HCEC 1CT (cell line): ENCODE results near the gene ISCU.
"Not testable (repeated sequence)": the region's sequence is repeated elsewhere in the genome, so short reads cannot be mapped to it uniquely, and the experiment has no call there.

Experiments
- DNase-seq: peaks from one replicate; pipeline ENCODE4 v3.0.0-alpha.2; 2017

ISCU gene

GRCh38 chr12:108605690-108606406, 43.5 kb downstream of the ISCU start:
- DNase-seq = no peak

GRCh38 chr12:108606492-108606891, 44.1 kb downstream of the ISCU start:
- DNase-seq = no peak

- DNase-seq = no peak
Measured at GRCh38 chr12:108607981-108608600, 45.7 kb downstream of the ISCU start.

GRCh38 chr12:108608616-108609015, 46.2 kb downstream of the ISCU start:
- no peak for DNase-seq

GRCh38 chr12:108609537-108610335, 47.3 kb downstream of the ISCU start:
- peak; percentile 94 for DNase-seq

- DNase-seq = no peak
Measured at GRCh38 chr12:108610336-108610815, 48.0 kb downstream of the ISCU start.

GRCh38 chr12:108610856-108611605, 48.6 kb downstream of the ISCU start:
- no peak for DNase-seq

- DNase-seq = peak; percentile 91
Measured at GRCh38 chr12:108611884-108612415, 49.6 kb downstream of the ISCU start.

GRCh38 chr12:108612788-108613282, 50.4 kb downstream of the ISCU start:
- DNase-seq = no peak

- no peak for DNase-seq
Measured at GRCh38 chr12:108613548-108613947, 51.2 kb downstream of the ISCU start.

GRCh38 chr12:108614041-108614440, 51.6 kb downstream of the ISCU start:
- no peak for DNase-seq

- no peak for DNase-seq
Measured at GRCh38 chr12:108614639-108615038, 52.2 kb downstream of the ISCU start.

- no peak for DNase-seq
Measured at GRCh38 chr12:108615918-108616317, 53.5 kb downstream of the ISCU start.

GRCh38 chr12:108616359-108616758, 54.0 kb downstream of the ISCU start:
- DNase-seq = no peak

- no peak for DNase-seq
Measured at GRCh38 chr12:108616941-108617858, 54.8 kb downstream of the ISCU start.

GRCh38 chr12:108618079-108618952, 55.9 kb downstream of the ISCU start:
- peak; percentile 82 for DNase-seq

- not testable (repeated sequence) for DNase-seq
Measured at GRCh38 chr12:108618953-108619274, 56.5 kb downstream of the ISCU start.
